KOPT-K1 (cell line): Measurements from ENCODE around the gene KCNIP3.

Source experiments
- H3K27ac ChIP-seq: fragments of 200-600 bp; sonication (generic); 2 replicates; pipeline ENCODE4 v1.5.1; 2016; ENCODE audit warnings: antibody characterized with exemption, mild to moderate bottlenecking, low read depth, low read length; ENCODE audit not compliant: poor library complexity, severe bottlenecking
- H3K36me3 ChIP-seq: fragments of 200-600 bp; sonication (generic); 2 replicates; pipeline ENCODE4 v1.5.1; 2017; ENCODE audit warnings: antibody characterized with exemption, mild to moderate bottlenecking, low read length, moderate library complexity; ENCODE audit not compliant: insufficient read depth
- H3K9me3 ChIP-seq: fragments of 200-600 bp; sonication (generic); 2 replicates; pipeline ENCODE4 v1.5.1; 2017; ENCODE audit warnings: antibody characterized with exemption, low read length, mild to moderate bottlenecking; ENCODE audit not compliant: insufficient read depth, poor library complexity, severe bottlenecking

KCNIP3 gene

GRCh38 chr2:95271381-95271971 is 25.7 kb upstream of the KCNIP3 start:
- Histone ChIP-seq H3K9me3 (no peaks in the 10 kb centered on the region), H3K27ac (no peak overlapping the region), H3K36me3 (no peaks in the 10 kb centered on the region)

- no peak overlapping the region for H3K27ac ChIP-seq
- no peaks in the 10 kb centered on the region for H3K9me3 ChIP-seq
- no peaks in the 10 kb centered on the region for H3K36me3 ChIP-seq
Measured at GRCh38 chr2:95272299-95272751, 24.8 kb upstream of the KCNIP3 start.

DNA sequence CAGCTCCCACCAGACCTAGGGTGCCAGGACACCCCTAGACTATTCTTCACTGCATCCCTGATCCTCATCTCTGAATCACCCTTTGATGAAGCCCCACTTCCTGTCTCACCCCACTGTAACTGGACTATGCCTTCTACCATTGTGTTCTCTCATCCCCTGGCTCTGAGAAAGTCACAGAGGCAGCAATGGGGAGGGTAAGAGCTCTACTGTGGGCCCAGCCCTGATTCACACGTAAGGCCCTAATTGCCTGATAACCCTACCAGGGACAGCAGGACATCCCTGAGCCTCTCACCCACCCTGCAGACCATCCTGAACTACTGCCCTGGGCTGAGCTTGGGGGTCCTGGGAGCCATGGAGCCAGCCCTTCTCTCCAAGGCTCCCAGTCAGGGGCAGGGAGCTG is 24.4 kb upstream of the KCNIP3 start:
- Histone ChIP-seq H3K36me3 (no peaks in the 10 kb centered on the region), H3K27ac (no peak overlapping the region), H3K9me3 (no peaks in the 10 kb centered on the region)

DNA sequence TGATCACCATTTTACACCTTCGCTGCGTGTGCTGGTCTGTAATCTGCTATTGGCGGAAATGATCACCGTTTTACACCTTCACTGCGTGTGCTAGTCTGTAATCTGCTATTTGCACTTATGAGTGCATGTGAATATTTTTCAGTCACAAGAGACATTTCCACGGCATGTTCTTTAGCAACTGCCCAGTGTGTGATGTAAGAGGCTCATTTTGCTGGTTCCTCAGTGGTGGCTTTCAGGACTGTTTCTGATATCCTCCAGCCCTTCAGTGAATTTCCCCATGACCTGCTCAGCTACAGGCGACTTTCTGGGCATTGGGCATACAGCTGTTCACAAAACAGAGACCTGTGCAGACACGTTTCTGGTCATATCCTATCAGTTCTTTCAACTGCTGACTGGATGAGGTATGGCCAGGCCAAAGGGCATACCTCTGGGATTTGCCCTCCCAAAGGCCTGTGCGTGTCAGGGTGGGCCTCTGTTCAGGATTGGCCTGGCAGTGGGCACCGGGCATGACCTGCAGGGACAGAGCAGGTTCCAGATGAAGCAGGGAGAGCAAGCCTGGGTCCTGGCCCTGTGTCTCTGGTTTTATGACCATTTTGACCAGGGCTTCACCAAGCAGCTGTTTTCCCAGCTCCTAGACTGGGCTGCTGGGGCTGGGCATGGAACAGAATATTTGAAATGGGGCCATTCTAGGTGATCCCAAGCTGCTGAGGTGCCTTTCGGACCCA is 23.4 kb upstream of the KCNIP3 start:
- H3K27ac ChIP-seq, result no peak overlapping the region
- H3K36me3 ChIP-seq, result no peaks in the 10 kb centered on the region
- H3K9me3 ChIP-seq, result no peaks in the 10 kb centered on the region

DNA sequence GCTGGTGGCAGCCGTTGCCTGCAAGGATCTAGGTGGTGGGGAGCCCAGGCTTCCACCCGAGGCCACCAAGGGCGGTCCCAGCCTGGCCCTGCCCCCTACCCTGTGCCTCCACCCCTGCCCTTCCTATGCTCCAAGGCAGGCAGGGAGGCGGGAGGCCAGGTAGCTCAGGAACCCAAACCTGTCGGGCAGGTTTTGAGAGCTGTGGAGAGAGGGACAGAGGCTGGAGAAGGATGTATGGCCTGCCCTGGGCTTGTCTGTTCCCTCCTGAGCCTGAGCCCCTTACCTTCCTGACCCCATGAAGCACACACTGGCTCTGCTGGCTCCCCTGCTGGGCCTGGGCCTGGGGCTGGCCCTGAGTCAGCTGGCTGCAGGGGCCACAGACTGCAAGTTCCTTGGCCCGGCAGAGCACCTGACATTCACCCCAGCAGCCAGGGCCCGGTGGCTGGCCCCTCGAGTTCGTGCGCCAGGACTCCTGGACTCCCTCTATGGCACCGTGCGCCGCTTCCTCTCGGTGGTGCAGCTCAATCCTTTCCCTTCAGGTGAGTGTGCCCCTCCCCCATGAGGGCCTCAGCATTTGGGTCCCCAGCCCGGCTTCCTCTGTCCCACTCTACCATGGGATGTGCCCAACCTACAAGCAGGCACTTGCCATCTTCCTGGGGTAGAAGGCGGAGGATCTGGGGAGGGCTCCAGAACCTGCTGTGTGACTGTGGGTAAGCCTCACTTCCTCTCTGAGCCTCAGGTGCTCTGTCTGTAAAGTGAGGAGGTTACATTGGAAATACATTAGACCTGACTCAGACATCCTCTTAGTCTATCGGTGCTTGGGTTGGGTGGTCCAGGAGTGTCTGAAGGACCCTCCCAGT is 22.6 kb upstream of the KCNIP3 start, which contains the start of gene PROM2:
PROM2 (plus strand) TSS at position 159 of the 860 bp plus-strand sequence; CDS start at position 296, 137 bp downstream.
- Histone ChIP-seq H3K9me3 (no peaks in the 10 kb centered on the region), H3K36me3 (no peaks in the 10 kb centered on the region), H3K27ac (no peak within 1 kb of the TSS)

- Histone ChIP-seq H3K36me3 (no peaks in the 10 kb centered on the region), H3K27ac (no peak overlapping the region), H3K9me3 (no peaks in the 10 kb centered on the region)
Measured at GRCh38 chr2:95275151-95275515, 22.0 kb upstream of the KCNIP3 start.

DNA sequence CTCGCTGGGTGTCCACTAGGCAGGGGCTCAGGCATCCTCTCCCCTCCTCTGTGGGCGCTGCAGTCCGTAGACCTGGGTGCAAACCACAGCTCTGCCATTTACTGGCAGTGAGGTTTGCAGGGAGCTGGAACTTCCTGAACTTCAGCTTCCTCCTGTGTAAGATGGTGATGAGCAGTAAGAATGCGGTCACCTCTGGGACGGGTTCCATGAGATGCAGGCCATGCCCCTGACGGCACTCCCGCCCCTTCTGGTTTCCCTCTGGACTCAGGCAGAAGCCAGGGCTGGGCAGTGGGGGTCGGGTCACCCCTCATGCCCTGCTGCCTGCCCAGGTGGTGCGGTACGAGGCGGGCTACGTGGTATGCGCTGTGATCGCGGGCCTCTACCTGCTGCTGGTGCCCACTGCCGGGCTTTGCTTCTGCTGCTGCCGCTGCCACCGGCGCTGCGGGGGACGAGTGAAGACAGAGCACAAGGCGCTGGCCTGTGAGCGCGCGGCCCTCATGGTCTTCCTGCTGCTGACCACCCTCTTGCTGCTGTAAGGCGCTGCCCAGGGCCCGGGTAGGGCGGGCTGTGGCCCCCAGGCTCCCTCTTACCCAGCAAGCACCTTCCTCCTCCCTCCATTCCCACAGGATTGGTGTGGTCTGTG is 21.4 kb upstream of the KCNIP3 start:
- Histone ChIP-seq H3K36me3 (no peaks in the 10 kb centered on the region), H3K9me3 (no peaks in the 10 kb centered on the region), H3K27ac (no peak overlapping the region)

GRCh38 chr2:95276244-95276887 is 20.8 kb upstream of the KCNIP3 start:
- H3K27ac ChIP-seq, result no peak overlapping the region
- no peaks in the 10 kb centered on the region for H3K9me3 ChIP-seq
- H3K36me3 ChIP-seq, result no peaks in the 10 kb centered on the region

- H3K36me3 ChIP-seq, result no peaks in the 10 kb centered on the region
- H3K27ac ChIP-seq, result no peak overlapping the region
- no peaks in the 10 kb centered on the region for H3K9me3 ChIP-seq
Measured at GRCh38 chr2:95276888-95277245, 20.3 kb upstream of the KCNIP3 start.

DNA sequence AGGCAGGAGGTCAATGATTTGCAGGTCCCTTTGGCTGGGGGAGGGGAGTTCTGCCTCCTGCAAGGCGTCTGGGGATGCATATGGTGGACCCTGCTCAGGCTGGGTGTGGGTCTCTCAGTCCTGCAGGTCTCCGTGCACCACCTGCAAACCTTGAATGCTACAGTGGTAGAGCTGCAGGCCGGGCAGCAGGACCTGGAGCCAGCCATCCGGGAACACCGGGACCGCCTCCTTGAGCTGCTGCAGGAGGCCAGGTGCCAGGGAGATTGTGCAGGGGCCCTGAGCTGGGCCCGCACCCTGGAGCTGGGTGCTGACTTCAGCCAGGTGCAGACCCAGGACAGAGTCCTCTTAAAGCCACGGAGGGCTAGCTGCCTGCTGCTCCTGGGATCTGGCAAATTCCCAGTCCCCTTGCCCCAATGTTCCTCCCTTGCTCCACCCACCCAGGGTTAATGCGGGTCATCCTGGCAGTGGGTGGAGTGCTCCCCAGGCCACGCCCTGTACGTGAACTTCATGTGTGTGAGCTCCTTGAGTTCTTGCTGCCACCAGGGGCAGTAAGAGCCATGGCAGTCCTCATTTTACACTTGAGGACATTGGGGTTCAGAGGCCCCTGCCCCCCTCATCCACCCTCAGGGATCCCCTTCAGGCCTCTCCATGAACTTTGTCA is 19.8 kb upstream of the KCNIP3 start:
- Histone ChIP-seq H3K27ac (no peak overlapping the region), H3K9me3 (no peaks in the 10 kb centered on the region), H3K36me3 (no peaks in the 10 kb centered on the region)

DNA sequence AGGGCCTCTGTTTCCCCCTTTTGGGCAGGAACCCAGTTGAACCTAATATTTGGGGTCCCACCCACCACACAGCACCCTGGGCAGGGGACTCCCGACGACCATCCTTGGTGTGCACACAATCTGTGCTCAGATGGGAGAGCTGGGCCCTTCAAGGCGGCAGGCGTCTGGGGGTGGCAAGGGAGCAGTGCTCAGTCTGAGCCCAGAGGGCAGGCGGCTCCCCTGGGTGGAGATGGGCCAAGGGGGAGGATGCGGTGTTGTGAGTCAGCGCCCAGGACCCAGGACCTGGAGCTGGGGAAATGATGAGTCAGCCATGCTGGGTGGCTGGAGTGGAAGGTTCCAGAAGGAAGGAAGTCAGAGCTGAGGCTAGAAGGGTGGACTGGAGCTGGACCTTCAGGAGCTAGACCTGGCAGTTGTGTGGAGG is 19.1 kb upstream of the KCNIP3 start:
- no peaks in the 10 kb centered on the region for H3K9me3 ChIP-seq
- no peaks in the 10 kb centered on the region for H3K36me3 ChIP-seq
- H3K27ac ChIP-seq, result no peak overlapping the region

- Histone ChIP-seq H3K36me3 (no peaks in the 10 kb centered on the region), H3K9me3 (no peaks in the 10 kb centered on the region), H3K27ac (no peak overlapping the region)
Measured at GRCh38 chr2:95278637-95279225, 18.4 kb upstream of the KCNIP3 start.

DNA sequence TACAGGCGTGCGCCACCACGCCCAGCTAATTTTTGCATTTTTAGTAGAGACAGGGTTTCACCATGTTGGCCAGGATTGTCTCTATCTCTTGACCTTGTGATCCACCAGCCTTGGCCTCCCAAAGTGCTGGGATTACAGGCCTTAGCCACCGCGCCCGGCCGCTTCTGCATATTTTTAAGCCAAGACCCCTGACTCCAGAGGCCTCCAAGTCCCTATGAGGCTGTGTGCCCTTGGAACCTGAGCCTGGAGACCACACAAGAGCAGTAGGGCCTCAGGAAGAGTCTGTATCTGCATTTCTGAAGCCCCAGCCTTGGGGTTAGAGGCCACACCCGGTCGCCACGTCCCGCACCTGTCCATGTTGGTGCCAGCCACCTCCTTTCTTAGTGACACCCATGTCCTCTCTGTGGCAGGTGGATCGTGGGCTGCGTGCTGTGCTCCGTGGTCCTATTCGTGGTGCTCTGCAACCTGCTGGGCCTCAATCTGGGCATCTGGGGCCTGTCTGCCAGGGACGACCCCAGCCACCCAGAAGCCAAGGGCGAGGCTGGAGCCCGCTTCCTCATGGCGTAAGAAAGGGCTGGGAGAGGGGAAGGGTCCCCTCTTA is 17.6 kb upstream of the KCNIP3 start:
- no peaks in the 10 kb centered on the region for H3K36me3 ChIP-seq
- H3K27ac ChIP-seq, result no peak overlapping the region
- H3K9me3 ChIP-seq, result no peaks in the 10 kb centered on the region

- Histone ChIP-seq H3K27ac (no peak overlapping the region), H3K9me3 (no peaks in the 10 kb centered on the region), H3K36me3 (no peaks in the 10 kb centered on the region)
Measured at GRCh38 chr2:95281071-95281470, 16.1 kb upstream of the KCNIP3 start.
